HG03442 (cell line): ENCODE results near the gene FILIP1.

ENCODE experiments used
- ATAC-seq: cut with Tn5 transposase; IDR thresholded peaks from one replicate; pipeline ENCODE4 v1.9.1; 2021; ENCODE audit warnings: mild to moderate bottlenecking, moderate library complexity; ENCODE audit not compliant: unreplicated experiment

FILIP1 gene

DNA sequence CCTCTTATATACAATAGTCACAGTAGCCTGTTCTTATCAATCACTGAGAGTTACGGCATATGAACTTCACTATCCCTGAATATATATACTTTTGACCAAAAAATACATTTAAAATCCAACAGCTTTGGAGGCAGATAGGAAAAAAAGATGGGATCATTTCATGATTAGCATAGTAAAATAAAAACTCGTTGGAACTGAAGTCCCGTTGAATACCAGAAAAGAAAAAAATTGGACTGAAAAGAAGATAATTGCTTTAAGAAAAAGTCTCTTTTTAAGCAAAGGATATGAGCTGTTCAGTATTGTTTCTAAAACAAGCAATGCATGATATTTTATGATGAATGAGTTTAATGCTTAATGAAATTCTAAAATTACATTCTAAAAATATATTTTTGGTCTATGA is 4.4 kb upstream of the FILIP1 start:
- ATAC-seq = no peak

- no peak for ATAC-seq
Measured at GRCh38 chr6:75495011-75495410, 1.4 kb upstream of the FILIP1 start.

- no peak for ATAC-seq
Measured at GRCh38 chr6:75494290-75494689, 690 bp upstream of the FILIP1 start.

DNA sequence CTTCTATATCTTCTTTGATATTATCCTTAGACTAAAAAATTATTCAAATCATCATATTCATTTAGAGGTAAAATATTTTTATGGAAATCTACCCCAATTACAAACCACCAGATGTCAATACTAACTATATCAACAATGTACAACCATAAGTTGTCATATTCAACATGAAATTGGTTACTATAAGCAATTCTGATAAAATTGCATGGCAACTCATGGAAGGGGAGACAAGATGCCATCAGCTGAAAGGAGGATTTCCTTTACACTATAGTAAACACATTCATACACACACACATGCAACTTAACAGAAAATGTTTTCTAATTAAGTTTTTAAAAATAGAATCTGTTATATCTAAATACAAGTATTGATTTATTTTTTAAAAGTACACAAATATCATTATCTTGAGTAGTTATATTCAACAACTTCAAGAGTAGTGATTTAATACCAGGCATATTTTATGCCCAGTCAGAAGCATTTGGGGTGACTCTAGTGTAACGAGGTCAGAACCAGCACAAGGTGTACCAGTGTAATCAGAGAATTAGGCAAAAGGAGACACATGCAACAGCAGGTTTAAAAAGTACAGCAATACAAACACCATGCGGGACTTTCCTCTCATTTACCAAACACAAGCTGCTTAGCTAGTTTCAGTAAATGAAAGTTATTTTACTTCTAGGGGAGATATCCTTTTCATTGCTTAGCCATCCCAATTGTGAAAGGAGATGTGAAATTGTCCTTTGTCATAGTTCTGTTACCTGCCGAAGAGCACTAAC is 1.0 kb downstream of the FILIP1 start:
- ATAC-seq = peak; percentile 24

- no peak for ATAC-seq
Measured at GRCh38 chr6:75491291-75491690, 2.3 kb downstream of the FILIP1 start.

GRCh38 chr6:75490706-75491105 is 2.9 kb downstream of the FILIP1 start:
- no peak for ATAC-seq

DNA sequence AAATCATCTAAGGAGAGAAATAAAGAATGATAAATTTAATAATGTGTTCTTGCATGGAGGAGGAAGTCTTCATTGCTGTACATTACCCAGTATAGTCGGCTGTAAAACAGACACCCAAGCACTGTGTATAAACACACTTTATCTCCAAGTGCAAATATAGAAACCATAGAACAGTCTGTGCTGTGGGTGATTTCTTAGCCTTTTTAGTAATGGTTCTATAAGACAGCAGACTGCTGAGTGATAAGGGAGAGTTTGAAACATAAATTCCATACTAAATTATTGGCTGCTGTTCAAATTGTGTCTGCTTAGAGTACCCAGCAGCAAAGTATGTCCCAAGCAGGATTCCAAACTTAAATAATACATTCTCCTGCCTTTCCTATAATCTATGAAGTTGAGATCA is 4.6 kb downstream of the FILIP1 start:
- ATAC-seq = no peak

DNA sequence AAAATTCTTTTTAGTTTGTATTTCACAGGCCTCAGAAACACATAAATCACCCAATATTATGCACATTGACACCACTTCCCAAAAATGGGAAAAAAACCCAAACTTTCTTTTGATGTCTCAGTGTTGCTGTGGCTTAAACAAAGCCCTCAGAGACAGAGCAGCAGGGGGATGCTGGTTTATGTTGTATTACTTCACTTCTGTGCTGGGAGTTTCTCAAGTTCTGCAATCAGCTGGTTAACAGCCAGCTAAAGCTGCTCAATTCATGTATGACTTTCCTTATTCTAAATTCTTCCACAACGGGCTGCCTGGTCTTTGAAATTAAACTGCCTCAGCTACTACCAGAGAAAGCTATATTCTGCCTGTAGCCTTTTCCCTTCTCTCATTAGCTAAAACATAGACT is 5.6 kb downstream of the FILIP1 start:
- no peak for ATAC-seq

- ATAC-seq = no peak
Measured at GRCh38 chr6:75486850-75487518, 6.6 kb downstream of the FILIP1 start.

GRCh38 chr6:75484535-75484934 is 9.1 kb downstream of the FILIP1 start:
- ATAC-seq = peak; percentile 69

DNA sequence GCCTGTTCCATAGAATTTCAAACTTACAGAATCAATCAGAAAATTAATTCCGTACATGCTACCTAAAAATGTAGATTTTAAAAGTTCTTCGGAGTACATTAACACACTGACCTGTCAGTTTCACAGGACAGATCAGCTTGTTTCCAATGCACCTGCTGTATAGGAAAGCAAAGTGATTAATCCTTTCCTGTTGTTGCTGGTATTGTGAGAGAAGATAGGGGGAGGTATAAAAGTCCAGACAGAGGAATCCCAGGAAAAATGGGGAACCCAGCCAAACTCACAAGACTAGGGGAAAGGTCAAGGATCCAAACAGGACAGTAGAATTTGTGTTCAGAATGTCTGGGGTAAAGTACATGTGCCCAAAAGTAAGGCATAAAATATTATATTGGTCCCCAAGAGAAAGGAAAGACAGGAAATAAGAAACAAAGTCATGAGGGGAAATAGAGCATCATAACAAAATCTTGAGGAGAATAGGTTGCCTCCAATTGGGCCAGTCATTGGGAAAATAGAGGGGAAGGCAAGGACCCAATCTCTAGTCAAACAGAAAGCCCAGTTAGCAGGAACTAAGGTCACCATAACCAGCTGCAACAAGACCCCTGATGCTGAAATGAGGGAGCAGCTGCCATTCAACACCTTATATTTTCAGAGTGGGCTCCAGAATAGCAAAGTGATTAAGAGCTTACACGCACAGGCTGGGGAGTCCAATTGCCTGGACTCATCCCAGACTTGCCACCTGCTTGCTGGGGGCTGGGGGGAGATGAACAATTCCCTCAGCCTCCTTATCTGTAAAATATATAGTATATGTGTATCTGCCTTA is 10.3 kb downstream of the FILIP1 start:
- ATAC-seq = no peak

- no peak for ATAC-seq
Measured at GRCh38 chr6:75481936-75482593, 11.5 kb downstream of the FILIP1 start.

DNA sequence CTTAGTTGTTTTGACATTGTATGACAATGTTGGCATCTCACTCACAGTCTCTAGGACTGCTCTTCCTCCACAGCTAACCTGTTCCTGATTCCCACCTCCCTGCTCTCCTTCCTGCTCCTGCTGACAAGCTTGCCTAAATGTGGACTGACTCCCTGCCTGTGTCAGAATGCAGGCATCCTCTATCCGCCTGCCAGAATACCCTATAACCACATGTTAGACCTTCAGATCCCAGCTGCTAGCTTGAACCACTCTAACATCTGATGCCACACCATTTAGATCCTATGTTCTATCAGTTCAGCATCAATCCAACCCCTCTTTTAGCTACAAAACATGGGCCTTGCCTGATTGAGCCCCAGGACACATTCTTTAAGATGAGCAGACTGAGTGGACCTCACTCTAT is 12.2 kb downstream of the FILIP1 start:
- ATAC-seq = no peak

DNA sequence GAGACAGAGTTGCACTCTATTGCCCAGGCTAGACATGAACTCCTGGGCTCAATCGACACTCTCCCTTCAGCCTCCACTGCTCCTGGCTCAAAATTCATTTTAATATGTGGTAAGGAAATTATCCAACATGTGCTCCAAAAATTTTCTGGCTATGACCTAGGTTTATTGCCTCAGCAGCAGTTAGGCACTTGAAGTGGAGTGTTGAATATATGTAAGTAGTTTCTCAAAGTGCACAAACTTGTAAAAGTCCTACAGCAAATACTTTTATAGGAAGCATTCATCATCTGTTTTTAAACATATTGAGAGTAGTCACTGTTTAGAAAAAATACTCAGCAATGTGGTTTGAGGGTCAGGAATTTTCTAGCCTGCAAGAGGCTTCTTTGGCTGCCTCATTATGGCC is 13.2 kb downstream of the FILIP1 start:
- ATAC-seq = no peak

GRCh38 chr6:75479712-75480111 is 13.9 kb downstream of the FILIP1 start:
- no peak for ATAC-seq

DNA sequence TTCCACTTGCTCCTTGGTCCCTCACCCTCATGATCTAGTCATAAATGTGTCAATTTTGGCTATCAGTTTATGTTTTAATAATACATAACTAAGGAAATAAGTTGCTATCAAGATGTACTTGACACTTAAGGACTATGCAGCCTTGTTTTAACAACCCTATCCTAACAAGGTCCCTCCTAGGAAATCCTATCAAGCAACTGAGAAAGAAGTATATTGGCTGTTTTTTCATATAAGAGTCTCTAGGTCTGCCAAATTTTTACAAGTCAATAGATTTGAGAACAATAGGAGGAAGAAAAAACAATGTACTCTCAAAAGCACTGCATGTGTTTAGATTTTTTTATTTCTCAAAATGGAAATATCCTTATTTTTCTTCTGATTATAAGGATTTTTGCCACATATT is 14.7 kb downstream of the FILIP1 start:
- no peak for ATAC-seq

- peak; percentile 81 for ATAC-seq
Measured at GRCh38 chr6:75472885-75473284, 20.7 kb downstream of the FILIP1 start.

- no peak for ATAC-seq
Measured at GRCh38 chr6:75467966-75468365, 25.6 kb downstream of the FILIP1 start.

GRCh38 chr6:75467284-75467683 is 26.3 kb downstream of the FILIP1 start:
- ATAC-seq = no peak

DNA sequence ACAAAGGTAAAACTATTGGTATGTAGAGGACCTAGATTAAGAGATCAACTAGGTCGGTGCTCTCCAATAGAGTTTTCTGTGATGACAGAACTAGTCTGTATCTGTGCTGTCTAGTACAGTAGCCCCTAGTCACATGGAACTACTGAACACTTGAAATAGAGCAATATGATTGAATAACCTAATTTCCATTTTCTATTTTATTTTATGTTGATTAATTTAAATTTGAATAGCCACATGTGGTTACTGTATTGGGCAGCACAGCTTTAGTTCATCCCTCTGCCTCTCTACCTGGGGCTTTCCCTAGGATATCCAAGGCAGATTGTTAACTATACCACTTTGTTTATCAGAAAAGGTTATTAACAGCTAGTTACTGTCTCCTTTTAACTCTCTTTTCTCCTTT is 27.0 kb downstream of the FILIP1 start:
- no peak for ATAC-seq

DNA sequence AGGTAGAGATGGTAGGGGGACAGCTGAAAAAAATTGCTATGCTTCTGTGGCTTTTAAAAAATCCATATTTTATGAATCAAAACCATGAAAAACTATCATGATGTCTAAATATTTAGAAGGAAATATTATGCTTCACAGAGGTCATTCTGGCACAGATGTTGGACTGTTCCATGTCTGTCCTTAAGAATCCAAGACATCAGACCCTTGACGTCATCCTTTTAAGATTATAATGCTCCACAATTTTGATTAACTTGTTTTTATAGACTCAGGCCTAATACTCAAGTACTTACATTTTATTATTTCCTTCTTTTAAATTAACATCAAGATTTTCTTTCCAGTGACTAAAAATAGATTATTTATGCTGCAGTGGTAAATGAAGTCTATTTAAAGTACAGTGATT is 29.7 kb downstream of the FILIP1 start:
- no peak for ATAC-seq
